Measurements from ENCODE around the gene CCDC15. TPM values are rescaled to one million over a fixed set of nuclear protein-coding genes. Genes with fewer than 3 reads are reported as not detected.

CCDC15 gene
- total RNA-seq, 1 experiment from 2014 or later, result 2.8 TPM

DNA sequence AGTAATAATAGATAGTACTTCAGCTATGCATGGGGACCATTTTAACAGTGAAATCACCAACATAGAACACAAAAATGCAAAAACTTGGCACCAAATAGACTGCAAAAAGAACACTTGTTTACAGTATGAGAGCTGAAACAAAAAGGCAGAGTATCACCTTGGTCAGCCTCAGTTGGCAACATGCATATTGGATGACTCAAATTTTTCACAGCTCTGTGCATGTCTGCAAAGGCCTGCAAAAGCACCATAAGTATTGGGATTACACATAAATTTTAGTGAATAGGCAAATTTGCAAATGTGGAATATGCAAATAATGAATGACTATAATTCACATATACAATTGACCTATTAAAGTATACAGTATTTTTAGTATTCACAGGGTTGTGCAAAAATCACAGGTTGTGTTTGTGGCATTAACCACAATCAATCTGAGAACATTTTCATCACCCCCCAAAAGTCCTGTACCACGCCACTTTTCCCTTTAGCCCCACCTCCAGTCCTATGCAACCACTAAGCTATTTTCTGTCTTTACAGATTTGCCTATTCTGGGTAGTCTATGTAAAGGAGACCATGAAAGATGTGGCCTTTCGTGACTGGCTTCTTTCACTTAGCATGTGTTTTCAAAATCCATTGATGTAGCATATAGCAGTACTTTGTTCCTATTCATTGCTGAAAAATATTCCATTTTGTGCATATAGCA is 47.2 kb downstream of the CCDC15 start:
- no CpG with 5 or more reads among the region's 2 CpGs for WGBS (ENCODE audit: extremely low coverage, insufficient read length, low lambda C conversion rate)

More for the DNA sequence above, 47.2 kb downstream of the CCDC15 start:
- no peak overlapping the region for H2BK15ac ChIP-seq (ENCODE audit: low read depth, low read length)
- H3K9me3 ChIP-seq (ENCODE audit: control insufficient read depth, low read depth, low read length), result no peaks in the 10 kb centered on the region
- no peak overlapping the region for H3K27ac Mint-ChIP-seq
- no peak overlapping the region for H3K4ac ChIP-seq (ENCODE audit: low read depth, low read length)
- no peak overlapping the region for H3K4me3 Mint-ChIP-seq
- H3K4me2 ChIP-seq (ENCODE audit: insufficient read depth, insufficient read length, low read length), result no peak overlapping the region
- no peak overlapping the region for H2BK12ac ChIP-seq (ENCODE audit: insufficient read length, low read depth, low read length)
- H3K27ac ChIP-seq (ENCODE audit: insufficient read length, low read depth, low read length), result no peak overlapping the region
- H4K91ac ChIP-seq (ENCODE audit: insufficient read length, low read depth, low read length), result no peak overlapping the region
- H4K5ac ChIP-seq (ENCODE audit: insufficient read length, low read depth, low read length), result no peak overlapping the region
- H3K4me1 ChIP-seq (ENCODE audit: insufficient read depth, low read length), result no peaks in the 10 kb centered on the region
- H3K56ac ChIP-seq (ENCODE audit: insufficient read length, low read depth, low read length), result no peak overlapping the region
- TF ChIP-seq, protein P1, sequence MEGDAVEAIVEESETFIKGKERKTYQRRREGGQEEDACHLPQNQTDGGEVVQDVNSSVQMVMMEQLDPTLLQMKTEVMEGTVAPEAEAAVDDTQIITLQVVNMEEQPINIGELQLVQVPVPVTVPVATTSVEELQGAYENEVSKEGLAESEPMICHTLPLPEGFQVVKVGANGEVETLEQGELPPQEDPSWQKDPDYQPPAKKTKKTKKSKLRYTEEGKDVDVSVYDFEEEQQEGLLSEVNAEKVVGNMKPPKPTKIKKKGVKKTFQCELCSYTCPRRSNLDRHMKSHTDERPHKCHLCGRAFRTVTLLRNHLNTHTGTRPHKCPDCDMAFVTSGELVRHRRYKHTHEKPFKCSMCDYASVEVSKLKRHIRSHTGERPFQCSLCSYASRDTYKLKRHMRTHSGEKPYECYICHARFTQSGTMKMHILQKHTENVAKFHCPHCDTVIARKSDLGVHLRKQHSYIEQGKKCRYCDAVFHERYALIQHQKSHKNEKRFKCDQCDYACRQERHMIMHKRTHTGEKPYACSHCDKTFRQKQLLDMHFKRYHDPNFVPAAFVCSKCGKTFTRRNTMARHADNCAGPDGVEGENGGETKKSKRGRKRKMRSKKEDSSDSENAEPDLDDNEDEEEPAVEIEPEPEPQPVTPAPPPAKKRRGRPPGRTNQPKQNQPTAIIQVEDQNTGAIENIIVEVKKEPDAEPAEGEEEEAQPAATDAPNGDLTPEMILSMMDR (conservative IDR thresholded peaks at IDR 0.05), result no peak
- no peaks in the 10 kb centered on the region for H3K79me2 ChIP-seq (ENCODE audit: insufficient read depth, low read length)
- no peak for DNase-seq
- no peak overlapping the region for H2AFZ ChIP-seq (ENCODE audit: low read length)
- H3K27me3 Mint-ChIP-seq (ENCODE audit: low read depth), result no peaks in the 10 kb centered on the region
- H3K9me3 Mint-ChIP-seq, result no peaks in the 10 kb centered on the region
- no peak overlapping the region for H2BK5ac ChIP-seq (ENCODE audit: insufficient read length, low read length)
- H2BK20ac ChIP-seq (ENCODE audit: low read depth, low read length, poor library complexity, severe bottlenecking), result no peak overlapping the region
- H3K27me3 ChIP-seq (ENCODE audit: insufficient read depth, low read length), result no peaks in the 10 kb centered on the region
- no peak overlapping the region for H3K23ac ChIP-seq (ENCODE audit: insufficient read length, low read depth, low read length)
- H3T11ph ChIP-seq (ENCODE audit: low read length), result no peak overlapping the region
- no peak overlapping the region for H3K18ac ChIP-seq (ENCODE audit: insufficient read length, low read depth, low read length)
- H3K9ac ChIP-seq (ENCODE audit: extremely low read depth, insufficient read length, low read length), result no peak overlapping the region
- no peaks in the 10 kb centered on the region for H4K20me1 ChIP-seq (ENCODE audit: control insufficient read depth, insufficient read depth, insufficient read length)
- no peak overlapping the region for H3K14ac ChIP-seq (ENCODE audit: insufficient read depth, low read length)
- H3K23me2 ChIP-seq (ENCODE audit: insufficient read length, low read depth, low read length, poor library complexity, severe bottlenecking), result no peaks in the 10 kb centered on the region
- H3K36me3 Mint-ChIP-seq (ENCODE audit: insufficient read depth in 1 of 3, low read depth in 3 of 3), result no peaks in the 10 kb centered on the region; a peak in 2 of 7 replicates
- no peaks in the 10 kb centered on the region for H3K4me1 Mint-ChIP-seq
- no peak overlapping the region for H2BK120ac ChIP-seq (ENCODE audit: low read depth, low read length, poor library complexity, severe bottlenecking)
- no peaks in the 10 kb centered on the region for H3K79me1 ChIP-seq (ENCODE audit: insufficient read depth, low read depth, low read length, poor library complexity, severe bottlenecking)
- no peak overlapping the region for H2AK5ac ChIP-seq (ENCODE audit: insufficient read length, low read length)
- H4K8ac ChIP-seq (replicated peaks; ENCODE audit: insufficient read length, low read depth, low read length), result no peak overlapping the region
